HG03521 (cell line): ENCODE measurements around the gene RASGEF1C.
"Not testable (repeated sequence)": the region's sequence is repeated elsewhere in the genome, so short reads cannot be mapped to it uniquely, and the experiment has no call there.

Experiments
- ATAC-seq: cut with Tn5 transposase; IDR thresholded peaks from one replicate; pipeline ENCODE4 v1.9.1; 2021; ENCODE audit warnings: mild to moderate bottlenecking, moderate library complexity; ENCODE audit not compliant: unreplicated experiment

Gene RASGEF1C

DNA sequence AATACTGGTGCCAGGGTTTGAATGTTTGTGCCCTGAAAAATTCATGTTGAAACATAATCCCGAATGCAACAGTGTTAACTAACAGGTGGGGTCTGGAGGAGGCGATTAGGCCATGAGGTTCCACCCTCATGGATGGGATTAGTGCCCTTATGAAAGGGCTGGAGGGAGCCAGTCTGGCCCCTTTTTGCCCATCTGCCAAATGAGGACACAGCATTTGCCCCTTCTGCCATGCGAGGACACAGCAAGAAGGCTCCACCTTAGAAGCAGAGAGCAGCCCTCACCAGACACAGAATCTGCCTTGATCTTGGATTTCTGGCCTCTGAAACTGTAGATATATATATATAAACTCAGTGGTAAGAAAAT, 104.9 kb downstream of the RASGEF1C start:
- no peak for ATAC-seq

DNA sequence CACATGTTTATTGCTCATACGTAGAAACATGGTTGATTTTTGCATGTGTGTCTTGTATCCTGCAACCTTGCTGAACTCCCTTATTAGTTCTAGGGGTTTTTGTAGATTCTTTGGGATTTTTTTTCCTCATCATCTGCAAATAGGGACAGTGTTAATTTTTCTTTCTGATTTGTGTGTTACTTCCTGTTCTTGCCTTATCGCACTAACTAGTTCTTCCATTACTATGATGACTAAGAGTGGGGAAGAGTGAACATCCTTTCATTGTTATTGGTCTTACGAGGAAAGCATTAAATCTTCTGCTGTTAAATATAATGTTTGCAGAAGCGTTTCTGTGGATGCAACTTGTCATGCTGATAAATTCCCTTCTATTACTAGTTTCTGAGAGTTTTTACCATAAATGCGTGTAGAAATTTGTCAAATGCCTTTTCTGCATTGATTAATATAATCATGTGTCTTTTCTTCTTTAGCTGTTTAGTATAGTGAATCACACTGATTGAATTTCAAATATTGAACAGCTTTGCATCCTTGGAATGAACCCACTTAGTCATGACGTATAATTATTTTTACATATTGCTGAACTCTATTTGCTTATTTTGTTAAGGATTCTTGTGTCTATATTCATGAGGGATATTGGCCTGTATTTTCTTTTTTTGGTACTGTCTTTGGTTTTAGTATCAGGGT, 105.4 kb downstream of the RASGEF1C start:
- ATAC-seq: no peak

DNA sequence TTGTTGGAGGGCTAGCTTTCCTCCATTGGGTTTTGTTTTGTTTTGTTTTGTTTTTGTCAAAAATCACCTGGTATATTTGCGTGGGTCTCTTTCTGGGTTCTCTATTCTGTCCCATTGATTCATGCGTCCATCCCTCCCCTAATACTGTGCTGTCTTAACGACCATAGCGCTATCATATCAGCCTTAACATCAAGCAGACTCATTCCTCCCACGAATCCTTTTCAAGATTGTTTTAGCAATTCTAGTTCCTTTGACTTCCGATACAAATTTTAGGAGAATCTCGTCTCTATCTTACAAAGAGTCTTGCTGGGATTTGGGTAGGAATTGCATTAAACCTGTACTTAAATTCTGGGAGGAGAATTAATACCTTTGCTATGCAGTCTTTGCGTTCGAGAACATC, 106.4 kb downstream of the RASGEF1C start:
- ATAC-seq: no peak

DNA sequence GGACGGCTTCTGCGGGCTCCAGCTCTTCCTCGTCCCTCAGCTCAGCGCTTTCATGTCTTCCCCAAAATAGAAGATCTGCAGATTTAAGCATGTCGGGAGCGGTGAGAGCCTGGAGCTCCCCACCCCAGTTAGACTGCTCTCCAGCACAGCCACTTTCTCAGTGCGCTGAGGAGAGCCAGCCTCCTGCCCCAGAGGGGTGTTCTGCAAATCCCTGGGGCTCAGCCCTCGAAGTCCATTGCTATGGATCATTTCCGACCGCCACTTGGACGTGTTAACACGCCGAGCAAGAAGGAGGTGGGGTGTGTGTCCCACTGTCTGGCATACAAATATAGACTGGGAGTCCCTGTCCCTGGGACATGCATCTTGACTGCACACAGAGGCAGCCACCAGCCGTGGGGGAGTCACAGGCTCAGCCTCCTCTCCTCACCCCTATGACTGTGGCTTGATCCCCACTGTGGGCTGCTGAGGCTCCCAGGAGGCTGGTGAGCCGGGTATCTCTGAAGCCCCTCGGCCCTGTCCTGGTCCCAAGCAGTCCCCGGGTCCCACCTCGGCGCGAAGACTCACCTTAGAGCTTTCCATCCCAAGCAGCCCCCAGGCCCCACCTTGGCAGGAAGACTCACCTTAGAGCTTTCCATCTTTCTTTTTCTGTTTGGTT, 107.4 kb downstream of the RASGEF1C start:
- ATAC-seq: no peak

DNA sequence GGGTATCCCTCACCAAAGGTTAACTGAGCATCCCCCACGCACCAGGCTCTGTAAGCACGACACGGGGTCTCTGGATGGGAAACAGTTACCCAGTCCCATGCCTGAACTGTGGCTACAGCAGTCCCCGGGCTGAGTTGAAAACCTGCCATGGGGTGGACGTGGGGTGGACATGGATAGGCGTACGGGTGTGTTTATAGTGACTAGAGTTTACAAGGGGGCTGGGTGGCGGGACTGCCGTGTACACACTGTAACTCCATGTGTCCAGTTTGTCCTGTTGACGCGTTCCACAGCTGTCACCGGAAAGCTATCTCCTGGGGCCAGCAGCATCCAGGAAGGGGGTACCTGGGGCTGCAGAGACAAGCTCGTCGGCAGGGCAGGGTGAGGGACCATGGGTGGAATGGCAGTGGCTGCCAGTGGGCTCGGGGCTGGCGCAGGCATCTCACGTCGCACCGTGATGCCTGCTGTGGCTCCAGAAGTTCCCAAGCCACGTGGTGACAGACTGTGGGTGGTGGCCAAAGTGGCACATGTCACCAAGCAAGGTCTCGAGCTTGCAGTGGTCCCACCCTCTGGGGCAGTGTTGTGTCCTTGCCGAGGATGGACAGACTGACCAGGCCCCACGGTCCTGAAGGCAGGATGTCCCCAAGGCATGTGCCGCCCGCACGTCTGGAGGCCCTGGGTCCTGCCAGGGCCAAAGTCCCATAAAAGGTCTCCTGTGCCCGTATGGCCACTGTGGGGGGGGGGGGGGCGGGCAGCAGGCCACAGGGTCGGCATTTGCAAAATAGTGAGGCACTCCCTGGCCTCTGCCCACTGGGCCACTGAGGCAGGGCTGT, 108.2 kb downstream of the RASGEF1C start:
- no peak for ATAC-seq

DNA sequence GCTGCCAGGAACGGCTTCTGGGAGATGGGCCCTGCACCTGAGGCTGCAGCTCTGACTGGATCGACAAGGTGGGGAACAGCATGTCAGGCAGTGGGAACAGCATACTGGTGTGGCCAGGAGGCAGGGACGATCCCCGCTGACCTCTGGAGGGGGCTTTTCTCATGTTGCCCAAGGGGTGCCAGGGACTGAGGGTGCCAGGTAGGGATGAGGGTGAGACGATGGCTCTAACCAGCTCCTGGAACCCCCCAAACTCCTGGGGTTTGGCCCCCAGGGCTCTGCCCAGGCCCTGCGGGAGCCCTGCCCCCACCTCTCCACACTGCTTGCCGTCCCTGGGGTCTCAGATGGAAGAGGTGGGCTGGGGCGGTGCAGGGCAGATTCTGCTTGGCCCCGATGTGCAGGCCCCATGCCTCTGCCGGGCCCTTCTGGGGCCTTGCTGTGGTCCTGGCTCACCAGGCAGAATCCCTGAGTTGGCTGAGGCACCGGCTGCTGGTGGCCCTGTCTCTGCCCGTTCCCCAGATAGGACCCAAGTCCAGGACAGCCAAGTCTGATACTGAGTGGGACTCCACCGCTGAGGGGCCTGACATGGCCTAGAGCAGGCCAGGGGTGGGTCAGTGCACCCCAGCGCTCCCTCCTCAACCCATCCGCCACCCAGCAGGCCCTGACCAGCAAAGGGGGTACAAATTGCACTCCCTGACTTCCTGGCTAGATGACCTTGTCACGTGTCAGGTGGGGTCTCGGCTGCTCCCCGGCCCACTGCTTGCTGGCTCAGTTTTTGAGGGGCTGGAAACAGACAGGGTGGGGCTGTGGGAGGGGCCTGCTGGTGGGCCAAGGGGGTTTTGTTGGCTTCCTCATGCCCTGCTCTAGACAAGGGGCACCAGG, 109.0 kb downstream of the RASGEF1C start:
- no peak for ATAC-seq

DNA sequence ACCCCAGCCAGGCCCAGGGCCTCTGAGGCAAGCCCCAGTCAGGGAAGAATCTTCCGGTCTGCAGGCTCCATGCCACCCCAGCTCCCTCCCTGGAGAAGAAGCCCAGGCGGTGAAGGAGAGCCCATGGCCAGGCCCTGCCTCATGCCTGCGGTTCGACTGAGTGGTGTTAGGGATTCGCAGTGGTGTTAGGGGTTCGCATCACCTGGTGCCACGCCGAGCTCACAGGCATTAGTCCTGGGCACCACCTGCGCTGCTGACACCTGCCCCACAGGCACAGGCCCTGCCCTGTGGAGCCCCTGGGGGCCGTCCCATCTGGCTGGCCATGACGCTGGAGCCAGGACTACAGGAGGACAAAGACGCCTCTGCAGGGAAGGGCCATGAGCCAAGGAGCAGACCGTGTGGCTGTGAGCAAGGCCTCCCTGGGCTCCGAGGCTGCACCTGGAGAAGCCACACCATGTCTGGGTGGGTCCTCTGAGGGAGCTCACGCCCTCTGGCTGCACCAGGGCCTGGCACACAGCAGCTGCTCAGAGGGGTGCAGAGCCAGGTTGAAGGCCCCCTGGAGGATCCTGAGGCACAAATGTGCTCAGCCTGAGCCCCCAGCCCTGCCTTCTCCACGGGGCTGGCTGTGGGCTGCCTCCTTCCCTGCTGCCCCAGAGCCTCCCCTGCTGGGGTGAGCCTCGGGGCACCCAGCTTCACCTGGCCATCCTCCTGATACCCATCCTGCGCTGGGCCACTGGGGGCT, 109.8 kb downstream of the RASGEF1C start:
- no peak for ATAC-seq

DNA sequence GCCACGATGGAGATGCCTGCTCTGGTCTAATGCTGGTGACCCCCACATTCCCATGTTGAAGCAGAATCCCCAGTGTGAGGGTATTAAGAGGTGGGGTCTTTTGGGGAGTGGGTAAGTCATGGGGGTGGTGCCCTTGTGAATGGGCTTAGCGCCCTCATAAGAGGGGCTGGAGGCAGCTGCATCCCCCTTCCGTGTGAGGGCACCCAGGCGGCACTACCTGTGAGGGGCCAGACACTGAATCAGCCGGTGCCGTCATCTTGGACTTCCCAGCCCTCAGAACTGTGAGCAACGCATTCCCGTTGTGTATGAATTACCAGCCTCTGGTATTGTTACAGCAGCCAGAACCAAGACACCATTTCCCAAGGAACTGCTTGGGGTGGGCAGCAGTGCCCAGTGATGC, 110.5 kb downstream of the RASGEF1C start:
- ATAC-seq: no peak

DNA sequence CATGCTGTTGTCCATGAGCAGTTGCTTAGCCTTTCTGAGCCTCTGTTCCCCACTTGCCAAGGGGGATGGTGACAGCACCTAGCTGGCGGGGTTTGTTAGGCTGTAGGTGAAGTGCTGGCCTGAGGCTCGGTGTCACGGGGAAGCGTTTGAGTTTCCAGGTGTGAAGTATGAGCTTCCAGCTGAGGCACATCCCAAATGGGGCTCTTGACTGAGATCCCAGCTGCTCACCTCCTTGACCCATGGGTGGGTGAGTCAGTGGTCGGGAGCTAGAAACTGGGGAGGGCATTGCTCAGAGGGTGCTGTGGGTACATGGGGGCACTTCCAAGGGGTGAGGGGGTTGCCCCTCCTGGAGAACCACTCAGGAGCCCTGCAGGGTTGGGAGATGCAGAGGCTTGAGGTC, 111.1 kb downstream of the RASGEF1C start:
- no peak for ATAC-seq

DNA sequence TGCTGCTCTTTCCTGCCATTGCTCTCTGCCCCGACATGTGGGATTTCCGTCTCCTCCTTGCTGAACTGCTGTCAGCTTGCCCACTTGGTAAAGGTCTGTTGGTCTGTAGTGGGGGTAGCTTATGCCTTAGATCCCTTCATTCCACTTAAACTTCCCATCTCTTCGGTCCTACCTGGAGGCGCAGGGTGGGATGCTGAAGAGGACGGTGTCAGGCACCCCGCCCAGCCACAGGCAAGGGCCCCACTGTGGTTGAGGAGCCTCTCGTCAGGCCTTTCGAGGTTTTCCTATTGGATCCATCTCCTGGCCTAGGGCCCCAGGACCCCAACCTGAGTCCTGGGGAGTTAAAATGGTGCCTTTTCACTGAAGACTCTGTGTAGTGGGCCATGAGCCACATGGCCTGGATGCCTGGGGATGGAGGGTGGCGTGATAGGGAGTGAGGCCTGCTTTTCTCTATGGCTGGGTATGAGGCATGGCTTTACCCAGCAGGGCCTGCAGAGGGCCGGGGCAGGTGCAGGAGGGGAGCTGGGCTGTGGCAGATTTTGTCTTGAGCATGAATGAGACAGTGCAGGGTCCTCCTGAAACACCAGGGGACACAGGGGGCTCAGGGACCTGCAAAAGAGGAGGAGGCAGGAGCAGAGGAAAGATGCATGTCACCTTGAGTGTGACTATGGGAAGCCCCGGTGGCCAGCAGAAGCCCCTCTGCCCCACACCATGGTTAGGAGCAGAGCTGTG, 111.7 kb downstream of the RASGEF1C start:
- no peak for ATAC-seq

DNA sequence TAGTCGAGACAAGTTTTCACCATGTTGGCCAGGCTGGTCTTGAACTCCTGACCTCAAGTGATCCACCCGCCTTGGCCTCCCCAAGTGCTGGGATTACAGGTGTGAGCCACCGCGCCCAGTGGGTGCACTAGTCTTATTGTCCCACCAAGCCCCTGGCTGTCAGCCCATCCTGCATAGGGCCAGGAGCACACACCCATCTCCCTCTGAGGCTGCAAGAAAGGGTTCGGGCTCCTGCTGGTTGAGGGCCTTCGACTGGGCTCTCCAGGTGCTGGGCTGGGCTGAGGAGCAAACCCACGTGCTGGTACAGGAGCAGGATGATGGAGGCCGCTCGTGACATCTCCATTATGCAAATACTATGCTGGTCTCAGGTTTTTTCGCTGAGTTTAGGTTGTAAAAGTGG, 112.4 kb downstream of the RASGEF1C start:
- no peak for ATAC-seq

DNA sequence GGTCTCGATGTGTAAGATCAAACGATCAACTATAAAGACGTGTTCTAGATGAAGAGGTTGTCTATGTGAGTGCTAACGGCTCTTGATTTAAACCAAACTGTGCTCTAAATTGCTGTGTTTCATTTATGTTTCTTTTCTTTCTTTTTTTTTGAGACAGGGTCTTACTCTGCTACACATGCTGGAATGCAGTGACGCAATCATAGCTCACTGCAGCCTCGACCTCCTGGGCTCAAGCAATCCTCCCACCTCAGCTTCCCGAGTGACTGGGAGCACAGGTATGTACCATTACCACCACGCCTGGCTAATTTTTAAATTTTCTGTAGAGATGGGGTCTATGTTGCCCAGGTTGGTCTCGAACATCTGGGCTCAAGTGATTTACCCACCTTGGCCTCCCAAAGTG, 113.5 kb downstream of the RASGEF1C start:
- ATAC-seq: no peak

DNA sequence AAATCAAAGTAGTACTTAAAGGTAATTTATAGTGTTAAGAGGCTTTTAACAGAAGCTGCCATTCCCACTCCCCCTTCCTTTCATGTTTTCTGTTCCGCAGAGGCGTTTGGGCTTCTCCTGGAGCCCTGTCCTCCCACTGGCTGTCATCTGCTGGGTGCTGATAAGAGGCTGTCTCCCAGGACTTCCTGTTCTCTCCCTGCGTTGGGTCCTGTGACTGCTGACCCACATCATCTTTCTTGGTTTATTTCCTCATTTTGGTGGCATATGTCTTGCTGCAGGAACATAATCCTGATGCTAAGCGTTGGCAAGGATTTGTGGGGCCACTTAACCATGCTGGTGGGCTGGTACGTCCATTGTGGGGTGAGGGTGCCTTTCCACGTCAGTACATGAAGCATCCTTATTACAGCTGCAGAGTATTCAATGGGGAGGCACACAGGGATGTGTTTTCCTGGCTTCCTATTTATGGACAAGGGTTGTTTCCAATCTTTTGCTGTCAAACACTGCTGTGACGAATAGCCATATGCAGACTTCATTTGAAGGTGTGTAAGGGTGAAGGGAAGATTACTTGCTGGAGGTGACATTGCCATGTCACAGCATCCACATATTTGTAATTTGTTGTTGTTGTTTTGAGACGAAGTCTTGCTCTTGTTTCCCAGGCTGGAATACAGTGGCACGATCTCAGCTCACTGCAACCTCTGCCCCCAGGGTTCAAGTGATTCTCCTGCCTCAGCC, 115.2 kb downstream of the RASGEF1C start:
- ATAC-seq: no peak

DNA sequence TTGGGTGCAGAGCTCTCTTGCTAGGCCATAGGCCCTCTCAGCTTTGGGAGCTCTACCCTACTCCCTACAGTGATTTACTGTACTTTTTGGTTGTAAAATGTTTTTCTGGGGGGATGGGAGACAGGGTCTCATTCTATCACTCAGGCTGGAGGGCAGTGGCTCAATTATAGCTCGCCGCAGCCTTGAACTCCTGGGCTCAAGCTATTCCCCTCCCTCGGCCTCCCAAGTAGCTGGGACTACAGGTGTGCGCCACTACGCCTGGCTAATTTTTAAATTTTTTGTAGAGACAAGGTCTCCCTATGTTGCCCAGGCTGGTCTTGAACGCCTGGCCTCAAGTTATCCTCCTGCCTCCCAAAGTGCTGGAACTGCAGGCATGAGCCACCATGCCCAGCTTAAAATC, 115.8 kb downstream of the RASGEF1C start:
- ATAC-seq: no peak

DNA sequence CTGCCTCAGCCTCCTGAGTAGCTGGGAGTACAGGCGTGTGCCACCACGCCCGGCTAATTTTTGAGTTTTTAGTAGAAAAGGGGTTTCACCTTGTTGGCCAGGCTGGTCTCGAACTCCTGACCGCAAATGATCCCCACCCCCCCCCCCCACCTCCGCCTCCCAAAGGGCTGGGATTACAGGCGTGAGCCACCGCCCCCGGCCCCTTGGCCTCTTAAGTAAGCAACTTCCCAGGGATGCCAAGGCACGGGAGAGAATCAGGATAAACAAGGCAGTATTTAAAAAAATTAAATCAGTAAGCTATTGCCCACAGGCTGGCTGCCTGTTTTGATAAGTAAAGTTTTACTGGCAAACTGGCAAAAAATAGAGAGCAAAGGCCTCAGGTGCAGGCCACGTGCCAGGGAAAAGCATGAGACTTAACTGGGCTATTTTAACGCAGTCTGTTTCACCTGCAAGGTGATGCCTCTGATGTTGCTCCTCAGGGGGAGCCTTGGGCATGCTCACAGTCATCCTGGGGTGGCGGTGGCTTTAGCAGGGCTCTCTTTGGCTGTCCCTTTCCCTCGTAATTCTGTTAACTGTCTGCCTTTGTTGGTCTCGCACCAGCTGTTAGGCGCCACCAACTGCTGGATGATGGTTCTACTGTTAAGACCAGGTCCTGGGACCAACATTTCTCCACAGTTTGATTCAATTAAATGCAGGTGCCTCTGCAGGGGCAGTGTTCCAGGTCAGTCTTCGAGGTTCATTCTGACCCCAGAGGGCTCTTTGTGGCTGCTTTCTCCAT, 118.1 kb downstream of the RASGEF1C start:
- no peak for ATAC-seq

DNA sequence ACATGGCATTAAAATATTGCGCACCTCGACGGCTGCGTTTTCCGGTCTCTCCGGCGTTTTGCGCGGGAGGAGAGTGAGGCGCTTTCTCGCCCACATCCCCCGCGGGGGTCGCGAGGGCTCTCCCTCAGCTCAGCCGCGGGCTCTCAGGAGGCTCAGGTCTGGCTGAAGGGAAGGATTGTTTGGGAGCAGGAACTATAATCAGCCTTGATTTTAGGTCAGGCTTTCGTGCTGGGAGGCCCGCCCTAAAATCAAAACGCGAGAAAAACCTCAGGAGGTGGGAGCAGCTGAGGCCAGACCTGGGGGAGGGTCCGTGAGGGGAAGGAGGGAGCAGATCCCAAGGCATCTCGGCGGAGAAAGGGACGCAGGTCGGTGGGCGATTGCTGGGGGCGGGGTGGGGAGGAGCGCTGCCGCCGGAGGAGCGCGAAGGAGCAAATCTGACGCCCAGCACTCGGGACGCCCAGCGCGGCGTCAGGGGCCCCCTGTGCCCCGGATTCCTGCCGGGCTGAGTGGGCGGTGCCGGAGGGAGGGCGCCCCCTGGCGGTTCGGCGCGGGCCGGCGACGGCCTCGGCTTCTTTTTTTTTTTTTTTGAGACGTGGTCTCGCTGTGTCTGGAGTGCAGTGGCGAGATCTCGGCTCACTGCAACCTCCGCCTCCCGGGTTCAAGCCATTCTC, 118.8 kb downstream of the RASGEF1C start:
- ATAC-seq: no peak

DNA sequence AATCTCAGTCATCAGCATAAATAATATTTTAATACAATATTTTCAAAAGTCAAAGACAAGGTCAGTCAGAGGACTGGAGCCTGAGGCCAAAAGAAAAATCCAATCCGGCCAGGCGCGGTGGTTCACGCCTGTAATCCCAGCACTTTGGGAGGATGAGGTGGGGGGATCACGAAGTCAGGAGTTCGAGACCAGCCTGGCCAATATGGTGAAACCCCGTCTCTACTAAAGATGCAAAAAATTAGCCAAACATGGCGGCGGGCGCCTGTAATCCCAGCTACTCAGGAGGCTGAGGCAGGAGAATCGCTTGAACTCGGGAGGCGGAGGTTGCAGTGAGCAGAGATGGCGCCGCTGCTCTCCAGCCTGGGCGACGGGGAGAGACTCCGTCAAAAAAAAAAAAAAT, 119.4 kb downstream of the RASGEF1C start:
- ATAC-seq: not testable (repeated sequence)

DNA sequence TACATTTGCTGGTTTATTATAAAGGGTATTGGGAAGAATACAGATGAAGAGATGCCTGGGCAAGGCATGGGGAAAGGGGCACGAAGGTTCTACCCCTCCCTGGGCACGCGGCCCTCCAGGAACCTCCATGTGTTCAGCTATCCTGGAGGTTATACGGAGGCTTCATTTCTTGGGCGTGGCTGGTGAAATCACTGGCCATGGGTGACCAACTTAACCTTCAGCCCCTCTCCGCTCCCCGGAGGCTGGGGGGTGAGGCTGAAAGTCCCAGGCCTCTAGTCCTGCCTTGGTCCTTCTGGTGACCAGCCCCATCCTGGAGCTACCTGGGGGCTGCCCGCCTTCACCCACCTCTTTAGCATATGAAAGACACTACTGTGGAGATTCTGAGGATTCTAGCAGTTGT, 120.5 kb downstream of the RASGEF1C start:
- no peak for ATAC-seq
